ENCODE measurements around the gene ANTXRL. TPM values are rescaled to one million over a fixed set of nuclear protein-coding genes. Genes with fewer than 3 reads are reported as not detected.
"Not testable (repeated sequence)": the region's sequence is repeated elsewhere in the genome, so short reads cannot be mapped to it uniquely, and the experiment has no call there.

ANTXRL gene
- polyA plus RNA-seq, 1 donor: 0.23 TPM

- DNase-seq (ENCODE audit: low read depth): no peak
Measured at GRCh38 chr10:46273506-46274477, 13.0 kb upstream of the ANTXRL start.

GRCh38 chr10:46277840-46278239, 9.0 kb upstream of the ANTXRL start:
- no peak for DNase-seq (ENCODE audit: low read depth)

DNA sequence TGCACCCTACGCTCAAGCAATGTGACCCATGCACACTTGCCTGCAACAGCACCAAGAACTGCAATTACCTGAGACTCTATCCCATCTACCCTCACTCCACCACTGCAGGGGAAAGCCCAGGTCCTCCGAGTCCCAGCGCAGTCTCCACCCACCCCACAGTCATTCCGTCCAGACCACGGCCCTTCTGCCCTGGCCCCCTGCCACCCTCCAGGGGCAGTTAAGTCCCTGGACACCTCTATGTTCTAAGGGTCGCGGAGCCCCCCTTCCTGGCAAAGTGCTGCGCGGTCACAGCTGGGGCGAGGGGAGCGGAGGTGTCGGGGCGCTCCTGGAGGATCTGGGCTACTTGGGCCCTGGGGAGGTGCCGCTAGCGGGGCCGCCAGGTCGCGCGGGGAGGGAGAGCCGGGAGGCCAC, 4.4 kb upstream of the ANTXRL start:
- DNase-seq (ENCODE audit: low read depth): not testable (repeated sequence)

- DNase-seq (ENCODE audit: low read depth): peak; percentile 26
Measured at GRCh38 chr10:46282842-46283574, 3.8 kb upstream of the ANTXRL start.

- DNase-seq (ENCODE audit: low read depth): no peak
Measured at GRCh38 chr10:46283580-46284285, 3.1 kb upstream of the ANTXRL start.

DNA sequence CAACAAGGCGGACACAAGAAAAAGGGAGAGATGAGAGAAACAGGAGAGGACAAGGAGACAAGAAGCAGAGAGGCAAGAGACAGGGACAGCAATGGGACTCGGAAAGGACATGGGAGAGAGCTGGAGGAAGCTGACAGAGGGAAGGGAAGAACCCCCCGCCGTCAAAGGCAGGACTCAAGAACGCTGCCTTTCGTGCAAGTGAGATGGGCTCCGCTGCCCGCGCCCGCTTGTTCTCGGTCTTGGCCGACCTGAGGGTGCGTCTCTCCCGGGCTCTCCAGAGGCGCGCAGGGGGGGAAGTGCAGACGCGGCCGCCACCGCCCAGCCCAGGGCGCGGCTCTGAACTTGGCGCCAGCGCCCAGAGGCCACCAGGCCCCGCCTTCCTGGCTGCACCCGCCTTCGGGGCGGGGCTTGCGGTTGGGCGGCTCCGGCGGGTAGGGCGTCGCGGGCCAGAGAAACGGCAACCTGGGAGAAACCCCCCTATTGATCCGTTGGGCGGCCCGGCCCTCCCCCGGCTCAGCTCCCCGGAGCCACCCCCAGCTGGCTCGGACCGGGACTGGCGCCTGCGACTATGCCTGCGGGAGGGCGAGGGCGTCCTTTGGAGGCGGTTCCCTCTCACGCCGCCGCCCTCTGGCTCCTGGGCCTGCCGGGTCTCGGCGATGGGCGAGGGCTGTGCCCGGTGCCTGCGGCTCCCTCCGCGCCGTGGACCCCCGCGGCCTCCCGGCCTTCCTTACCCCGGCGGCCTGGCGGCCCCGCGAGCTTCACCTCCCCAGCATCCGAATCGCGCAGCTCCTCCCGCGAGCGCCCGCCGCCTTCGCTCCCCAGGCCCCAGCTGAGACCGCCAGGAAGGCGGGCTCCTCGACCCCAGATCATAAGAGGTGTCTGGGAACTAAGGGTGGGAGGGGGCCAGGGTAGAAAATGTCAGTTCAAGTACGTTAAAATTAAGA, 2.2 kb upstream of the ANTXRL start:
- peak; percentile 45 for DNase-seq (ENCODE audit: low read depth)

DNA sequence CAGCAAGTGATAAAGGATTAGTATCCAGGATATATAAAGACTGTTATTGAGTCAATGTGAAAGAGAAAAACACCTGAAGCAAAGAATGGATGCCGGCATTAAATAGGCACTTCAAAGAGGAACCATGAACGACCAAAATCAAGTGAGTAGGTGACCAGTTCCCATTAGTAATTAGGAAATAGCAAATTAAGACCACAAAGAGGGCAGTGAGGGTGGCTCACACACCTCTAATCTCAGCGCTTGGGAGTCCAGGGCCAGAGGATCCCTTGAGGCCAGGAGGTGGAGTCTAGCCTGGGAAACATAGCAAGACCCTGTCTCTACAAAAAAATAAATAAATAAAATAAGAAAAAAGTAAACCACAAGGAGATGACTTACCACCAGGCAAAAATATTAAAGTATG, 1.5 kb upstream of the ANTXRL start:
- no peak for DNase-seq (ENCODE audit: low read depth)

- DNase-seq (ENCODE audit: low read depth): no peak
Measured at GRCh38 chr10:46285966-46286620, 704 bp upstream of the ANTXRL start.

GRCh38 chr10:46287846-46288477, 1.2 kb downstream of the ANTXRL start:
- DNase-seq (ENCODE audit: low read depth): no peak

GRCh38 chr10:46288601-46289206, 1.9 kb downstream of the ANTXRL start:
- no peak for DNase-seq (ENCODE audit: low read depth)

GRCh38 chr10:46289209-46289810, 2.5 kb downstream of the ANTXRL start:
- DNase-seq (ENCODE audit: low read depth): no peak

DNA sequence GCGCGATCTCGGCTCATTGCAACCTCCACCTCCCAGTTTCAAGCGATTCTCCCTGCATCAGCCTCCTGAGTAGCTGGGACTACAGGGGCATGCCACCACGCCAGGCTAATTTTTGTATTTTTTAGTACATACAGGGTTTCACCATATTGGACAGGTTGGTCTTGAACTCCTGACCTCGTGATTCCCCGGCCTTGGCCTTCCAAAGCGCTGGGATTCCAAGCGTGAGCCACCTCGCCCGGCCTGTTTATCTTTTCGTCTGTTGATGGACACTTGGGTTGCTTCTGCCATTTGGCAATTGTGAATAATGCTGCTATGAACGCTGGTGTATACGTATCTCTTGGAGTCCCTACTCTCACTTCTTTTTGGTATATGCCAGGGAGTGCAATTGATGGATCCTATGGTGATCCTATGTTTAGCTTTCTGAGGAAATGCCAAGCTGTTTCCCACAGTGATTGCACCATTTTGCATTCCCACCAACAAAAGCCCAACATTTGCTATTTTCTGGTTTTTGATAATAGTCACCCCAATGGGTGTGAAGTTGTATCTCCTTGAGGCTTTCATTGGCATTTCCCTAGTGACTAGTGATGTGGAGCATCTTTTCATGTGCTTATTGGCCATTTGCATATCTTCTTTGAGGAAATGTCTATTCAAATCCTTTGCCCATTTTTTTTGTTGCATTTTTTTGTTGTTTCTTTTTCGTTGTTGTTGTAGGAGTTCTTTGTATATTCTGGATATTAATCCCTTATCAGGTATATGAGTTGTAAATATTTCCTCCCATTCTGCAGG, 3.5 kb downstream of the ANTXRL start:
- DNase-seq (ENCODE audit: low read depth): no peak

GRCh38 chr10:46291817-46292572, 5.2 kb downstream of the ANTXRL start:
- no peak for DNase-seq (ENCODE audit: low read depth)

GRCh38 chr10:46292573-46293023, 5.8 kb downstream of the ANTXRL start:
- DNase-seq (ENCODE audit: low read depth): no peak

- DNase-seq (ENCODE audit: low read depth): no peak
Measured at GRCh38 chr10:46293228-46293627, 6.4 kb downstream of the ANTXRL start.

DNA sequence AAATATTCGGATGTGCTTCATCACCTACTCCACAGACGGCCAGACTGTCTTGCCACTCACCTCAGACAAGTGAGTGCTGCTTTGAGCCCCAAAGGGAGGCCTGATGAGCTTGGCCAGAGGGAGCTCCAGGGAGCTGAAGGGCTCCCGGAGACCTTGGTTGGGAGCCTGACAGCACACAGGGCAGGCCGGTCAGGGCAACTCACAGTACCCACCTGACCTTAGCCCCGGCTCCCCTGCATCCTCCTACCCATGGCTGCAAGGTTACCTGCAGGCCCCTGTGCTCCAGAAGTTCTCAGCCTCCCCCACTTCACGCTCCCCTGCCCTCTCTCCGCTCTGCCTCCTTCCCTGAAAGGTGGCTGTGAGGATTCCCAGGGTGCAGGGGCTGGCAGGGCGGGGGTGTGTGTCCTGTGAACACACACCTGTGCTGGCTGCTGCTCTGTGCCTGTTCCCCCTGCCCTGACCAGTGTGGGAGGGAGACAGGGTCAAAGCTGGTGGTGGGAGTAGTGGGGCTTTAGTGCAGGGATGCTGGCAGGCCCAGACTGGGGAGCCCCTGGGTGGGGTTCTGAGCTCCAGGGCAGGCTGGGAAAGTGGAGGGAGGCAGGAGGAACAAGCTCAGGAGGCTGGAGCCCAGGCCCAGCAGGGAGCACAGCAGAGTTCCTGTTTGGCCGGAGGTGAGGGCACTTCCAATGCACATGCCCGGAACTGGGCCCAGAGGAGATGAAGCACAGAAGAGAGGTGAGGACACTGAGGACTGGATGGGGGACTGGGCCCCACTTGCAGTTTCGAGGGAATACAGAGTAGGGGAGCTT, 7.2 kb downstream of the ANTXRL start:
- no peak for DNase-seq (ENCODE audit: low read depth)
